NCI-H2107 treated with DMSO at 0.1 percent for 48 hours (cell line): ENCODE data around the gene DDX52.

Source experiments
- DNase-seq: peaks from one replicate; lab custom pipeline; 2025; ENCODE audit not compliant: unreplicated experiment; lab: John Stamatoyannopoulos, UW

The DDX52 gene

DNA sequence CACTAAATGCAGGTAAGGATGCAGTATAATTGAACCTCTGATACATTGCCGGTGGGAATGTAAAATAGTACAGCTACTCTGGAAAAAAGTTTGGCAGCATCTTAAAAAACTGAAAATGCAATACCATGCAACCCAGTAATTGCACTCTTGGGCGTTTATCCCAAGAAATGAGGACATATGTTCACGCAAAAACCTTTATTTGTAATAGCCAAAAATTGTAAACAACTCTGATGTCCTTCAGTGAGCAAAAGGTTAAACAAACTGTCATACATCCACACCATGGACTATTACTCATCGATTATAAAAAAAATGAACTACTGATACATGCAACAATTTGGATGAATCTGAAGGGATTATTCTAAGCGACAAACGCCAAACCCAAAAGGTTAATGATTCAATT is 51.0 kb downstream of the DDX52 start:
- no peak for DNase-seq

DNA sequence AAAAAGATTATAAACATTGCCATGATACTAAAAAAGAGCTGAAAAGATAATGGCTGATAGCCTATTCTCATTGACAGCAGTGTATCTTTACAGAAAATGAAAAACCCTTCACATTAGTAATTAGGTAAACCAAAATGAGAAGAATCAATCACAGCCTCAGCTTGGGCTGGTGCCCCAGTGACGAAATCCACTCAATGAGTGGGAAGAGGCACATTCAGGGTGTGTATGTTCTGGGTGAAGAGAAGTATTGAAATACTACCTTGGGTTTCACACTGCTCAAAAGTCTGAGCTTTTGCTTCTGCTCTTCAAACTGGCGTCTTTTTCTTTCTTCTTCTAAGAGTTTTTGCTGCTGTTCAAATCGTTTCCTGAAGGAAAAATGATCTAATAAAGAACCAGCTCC is 58.2 kb downstream of the DDX52 start:
- DNase-seq, result no peak

DNA sequence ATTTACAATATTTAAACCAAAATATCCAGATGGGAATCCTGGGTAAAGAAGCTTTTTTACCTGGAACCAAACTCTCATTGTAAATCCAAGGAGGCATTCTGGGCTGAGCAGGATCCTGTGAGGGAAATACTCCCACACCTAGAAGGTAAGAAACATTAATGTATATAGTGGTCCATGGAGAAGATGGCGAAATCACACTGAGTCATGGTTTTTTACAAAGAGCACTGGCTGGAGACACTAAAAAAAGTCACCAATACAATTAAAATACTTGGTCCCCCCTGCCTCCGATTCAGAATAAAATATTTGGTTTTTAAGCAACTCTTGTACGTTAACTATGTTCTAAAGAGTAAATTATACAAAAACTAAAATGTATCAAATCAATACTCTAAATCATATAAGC is 67.0 kb downstream of the DDX52 start:
- no peak for DNase-seq

DNA sequence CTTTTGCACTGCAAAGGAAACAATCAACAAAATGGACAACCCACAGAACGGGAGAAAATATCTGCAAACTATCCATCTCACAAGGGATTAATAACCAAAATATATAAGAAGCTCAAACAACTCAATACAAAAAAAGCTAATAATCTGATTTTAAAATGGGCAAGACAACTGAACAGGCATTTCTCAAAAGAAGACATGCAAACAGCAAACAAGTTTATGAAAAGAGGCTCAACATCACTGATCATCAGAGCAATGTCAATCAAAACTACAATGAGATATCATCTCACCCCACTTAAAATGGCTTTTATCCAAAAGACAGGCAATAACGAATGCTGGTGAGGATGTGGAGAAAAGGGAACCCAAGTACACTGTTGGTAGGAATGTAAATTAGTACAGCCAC is 68.8 kb downstream of the DDX52 start:
- DNase-seq, result no peak

DNA sequence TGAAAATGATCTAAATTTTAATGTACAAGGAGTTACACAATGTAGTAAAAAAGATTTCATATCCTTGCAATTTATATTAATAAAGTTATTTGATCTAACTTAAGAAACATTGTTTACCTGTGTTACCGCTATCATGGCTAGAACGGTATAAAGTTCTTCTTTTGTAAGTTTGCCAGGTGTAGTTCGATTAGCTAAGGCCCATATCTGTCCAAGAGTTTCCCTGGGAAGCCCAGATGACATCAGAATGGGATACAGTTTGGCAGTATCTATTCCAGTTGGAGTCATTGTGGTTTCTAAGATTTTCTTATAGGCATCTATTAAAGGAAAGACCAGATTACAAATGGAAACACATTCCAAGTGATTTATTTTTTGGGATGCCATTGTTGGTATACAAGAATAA is 71.6 kb downstream of the DDX52 start:
- DNase-seq, result no peak

DNA sequence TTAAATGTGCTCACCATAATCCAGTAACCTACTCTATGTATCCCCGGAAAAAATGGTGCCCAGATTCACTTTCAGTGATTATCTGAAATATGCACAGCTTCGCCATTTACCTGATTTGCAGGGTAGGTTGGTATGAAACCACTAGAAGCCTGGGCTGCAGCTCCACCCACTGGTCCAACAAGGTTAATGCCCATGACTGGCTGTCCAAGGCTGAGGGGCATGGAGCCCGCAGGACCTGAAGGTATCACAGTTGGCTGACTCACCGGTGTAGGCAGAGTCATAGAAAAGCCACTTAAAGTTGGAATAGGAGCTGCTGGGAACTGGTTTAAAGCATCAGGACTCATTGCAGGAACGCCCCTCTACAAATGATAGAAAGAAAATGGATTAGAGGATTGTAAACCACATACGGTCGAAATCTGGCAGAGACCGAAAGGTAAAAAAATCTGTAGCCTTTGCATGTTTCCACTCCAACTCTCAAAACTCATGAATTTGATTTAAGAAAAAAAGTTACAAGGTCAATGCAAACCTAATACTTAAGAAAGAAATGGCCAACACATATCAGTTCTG is 72.6 kb downstream of the DDX52 start:
- no peak for DNase-seq

DNA sequence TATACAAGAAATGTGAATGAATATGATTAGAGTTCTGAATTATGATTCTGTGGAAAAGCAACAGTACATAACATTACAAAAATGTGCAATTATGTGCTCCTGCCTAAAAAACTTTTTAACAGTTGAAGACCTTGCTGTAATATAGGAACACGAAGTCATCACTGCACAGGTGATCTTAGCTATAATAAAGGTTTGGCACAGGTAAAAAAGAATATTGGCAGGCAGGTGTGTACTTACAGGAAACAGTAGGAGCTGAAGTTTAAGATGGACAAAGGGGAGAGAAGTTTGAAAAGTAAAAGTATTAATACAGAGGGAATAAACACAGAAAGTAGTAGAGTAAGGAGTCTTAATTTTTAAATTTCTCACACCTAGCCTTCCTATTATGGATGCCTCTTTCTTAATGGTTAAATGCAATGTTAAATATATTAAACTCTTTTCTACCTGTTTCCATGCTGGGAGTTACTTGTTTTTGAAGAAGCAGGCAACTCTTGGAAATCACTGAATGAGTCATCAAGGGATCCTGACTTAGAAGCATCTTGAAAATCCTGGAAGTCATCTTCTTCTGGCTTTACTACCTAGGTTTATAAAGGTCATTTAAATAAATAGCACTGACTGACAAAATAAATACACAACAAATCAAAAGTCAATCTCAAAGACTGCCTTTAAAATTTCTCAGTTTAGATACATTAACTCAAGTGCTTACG is 74.7 kb downstream of the DDX52 start:
- no peak for DNase-seq

DNA sequence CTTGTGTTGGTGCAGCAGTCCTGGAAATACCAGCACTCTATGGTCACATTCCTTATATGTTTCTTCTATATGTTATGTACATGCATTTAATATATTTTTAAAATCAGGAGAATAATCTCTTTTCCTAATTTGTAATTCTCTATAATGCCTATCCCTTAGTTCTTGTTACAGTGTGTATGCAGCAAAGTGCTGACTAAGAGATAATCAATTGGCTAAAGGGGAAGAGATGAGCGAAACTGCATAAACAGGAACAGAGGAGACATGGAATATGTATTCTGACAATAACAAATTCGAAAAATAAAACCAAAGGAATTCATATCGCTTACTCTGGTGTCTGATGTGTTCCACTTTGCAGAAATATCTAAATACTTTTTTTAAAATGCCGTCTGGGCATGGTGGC is 75.7 kb downstream of the DDX52 start:
- DNase-seq, result no peak

DNA sequence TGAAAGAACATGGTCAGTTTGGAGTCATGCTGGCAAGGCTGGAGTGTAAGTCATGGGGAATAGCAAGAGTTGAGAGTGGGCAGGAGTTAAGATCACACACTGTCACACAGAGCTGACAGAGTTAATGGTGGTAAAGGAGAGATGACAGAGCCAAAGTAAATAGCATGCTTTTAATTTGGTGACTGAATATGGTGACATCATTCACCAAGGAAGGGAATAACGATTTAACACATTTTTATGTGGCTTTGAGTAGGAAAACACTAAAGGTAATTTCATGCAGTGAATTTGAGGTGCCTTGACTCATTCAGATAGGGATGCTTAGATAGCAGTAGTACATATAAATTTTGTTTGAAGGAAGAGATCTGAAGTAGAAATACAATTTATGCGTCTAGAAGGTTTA is 76.1 kb downstream of the DDX52 start:
- DNase-seq, result no peak

DNA sequence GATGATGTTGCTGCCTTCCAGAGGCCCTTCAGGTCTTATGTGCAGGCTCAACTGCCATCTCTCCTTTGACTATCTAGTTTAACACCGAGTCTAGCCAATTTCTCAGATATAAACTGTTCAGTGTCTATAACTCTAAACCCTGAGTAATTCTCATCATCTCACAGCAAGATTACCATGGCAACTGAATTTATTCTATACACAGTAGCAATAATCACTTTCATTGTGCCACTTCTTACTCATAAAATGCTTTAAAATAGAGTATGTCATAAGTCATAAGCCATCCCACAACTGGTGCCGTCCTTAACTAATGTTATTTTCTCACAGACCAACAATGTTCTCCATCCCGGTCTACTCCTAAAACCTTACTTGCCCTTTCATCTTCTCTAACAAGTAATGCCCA is 79.0 kb downstream of the DDX52 start:
- DNase-seq, result no peak

DNA sequence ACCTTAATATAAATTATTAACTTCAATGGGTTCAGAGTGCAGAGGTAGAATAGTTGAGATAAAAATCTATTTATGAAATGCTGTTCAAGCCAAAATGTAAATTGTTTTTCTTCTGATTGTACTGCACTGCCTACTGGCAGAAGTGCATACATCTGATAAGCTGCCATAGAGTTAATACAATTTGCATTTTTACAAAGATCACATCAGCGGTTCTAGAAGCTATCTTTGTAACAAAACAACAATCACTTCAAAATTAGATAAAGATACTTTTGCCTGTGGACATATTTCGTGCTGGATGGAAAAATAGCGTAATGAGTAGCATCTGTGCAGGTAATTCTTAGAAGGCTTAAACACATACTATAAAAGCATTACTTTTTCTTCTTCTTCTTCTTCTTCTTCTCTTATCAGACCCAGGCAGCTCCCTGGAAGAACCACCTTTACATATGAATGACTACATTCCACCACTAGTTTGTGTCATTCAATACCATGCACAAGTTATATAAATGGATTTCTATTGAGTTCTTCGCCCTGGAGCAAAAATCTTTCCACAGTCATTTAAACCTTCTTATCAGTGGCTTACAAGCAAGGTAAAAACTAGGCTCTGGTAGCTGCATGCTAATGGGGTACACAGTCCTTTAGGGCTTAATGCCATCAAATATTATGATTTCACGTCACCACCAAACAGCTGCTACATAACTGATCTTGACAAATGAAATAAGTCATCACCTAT is 81.1 kb downstream of the DDX52 start:
- DNase-seq, result no peak
